ENCODE results near the gene ANKRD42. TPM values are rescaled to one million over a fixed set of nuclear protein-coding genes. Genes with fewer than 3 reads are reported as not detected.

ANKRD42 gene
- total and polyA plus RNA-seq, 2 donors, result 2.2 to 5.7 TPM

DNA sequence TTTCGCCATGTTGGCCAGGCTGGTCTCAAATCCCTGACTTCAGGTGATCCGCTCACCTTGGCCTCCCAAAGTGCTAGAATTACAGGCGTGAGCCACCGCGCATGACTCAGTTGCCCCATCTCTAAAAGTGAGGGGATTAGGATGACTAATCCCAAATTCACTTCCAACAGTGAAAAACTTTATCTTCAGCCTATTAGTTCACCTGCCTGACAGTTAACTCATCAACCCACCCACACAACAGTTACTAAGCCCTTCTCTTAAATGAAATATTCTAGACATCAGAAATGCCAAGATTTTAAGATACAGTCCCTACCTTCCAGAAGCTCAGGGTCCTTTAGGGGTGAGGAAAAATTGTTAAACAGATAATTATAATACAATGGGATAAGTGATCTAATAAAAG is 2.0 kb upstream of the ANKRD42 start:
- Histone ChIP-seq H3K4me3 (ENCODE audit: low read length in 2 of 2) (no peak overlapping the region), H3K9me3 (ENCODE audit: control insufficient read depth in 2 of 2, insufficient read depth in 1 of 2, low read length in 1 of 2) (no peaks in the 10 kb centered on the region), H3K4me1 (ENCODE audit: control insufficient read depth in 2 of 2, insufficient read depth in 2 of 2, low read length in 2 of 2) (peaks cover 11 to 13% of the 10 kb centered on the region in 2 donors), H3K27me3 (ENCODE audit: control insufficient read depth in 2 of 2, insufficient read depth in 1 of 2, low read length in 1 of 2) (no peaks in the 10 kb centered on the region), H3K27ac (ENCODE audit: low read depth in 1 of 2, low read length in 1 of 2) (no peak overlapping the region), H3K36me3 (ENCODE audit: control insufficient read depth in 2 of 2, insufficient read depth in 2 of 2, low read length in 1 of 2) (peaks cover 3 to 19% of the 10 kb centered on the region in 2 donors)
- 98% methylated on average over 5 of the region's 5 CpGs for WGBS
- no peak for DNase-seq (ENCODE audit: low read depth in 6 of 9, low spot score in 9 of 9)

DNA sequence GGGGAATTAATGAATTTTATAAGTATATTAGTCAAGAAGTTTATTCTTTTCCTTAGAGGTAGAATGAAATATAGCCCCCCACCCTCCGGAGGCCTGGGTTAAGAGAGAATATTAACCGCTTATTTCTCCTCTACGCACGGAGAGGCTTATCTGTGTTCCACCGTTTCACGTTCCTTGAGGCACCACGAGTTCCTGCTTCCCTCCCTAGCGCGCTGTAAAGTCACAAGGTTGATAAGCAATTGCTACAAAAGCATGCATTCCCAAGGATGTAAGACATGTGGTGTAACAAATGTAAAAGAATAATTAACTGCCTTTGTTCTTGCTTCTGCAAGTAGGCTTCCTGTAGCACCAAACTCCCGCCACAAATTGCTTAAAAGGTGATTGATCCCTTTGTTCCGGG is 1.5 kb upstream of the ANKRD42 start:
- no peaks in the 10 kb centered on the region for H3K27me3 ChIP-seq (ENCODE audit: control insufficient read depth in 2 of 2, insufficient read depth in 1 of 2, low read length in 1 of 2)
- no peak overlapping the region for H3K4me3 ChIP-seq (ENCODE audit: low read length in 2 of 2)
- H3K27ac ChIP-seq (ENCODE audit: low read depth in 1 of 2, low read length in 1 of 2), result no peak overlapping the region
- no peak for DNase-seq (ENCODE audit: low read depth in 6 of 9, low spot score in 9 of 9)
- WGBS, result 92% methylated on average over 11 of the region's 11 CpGs
- no peaks in the 10 kb centered on the region for H3K9me3 ChIP-seq (ENCODE audit: control insufficient read depth in 2 of 2, insufficient read depth in 1 of 2, low read length in 1 of 2)
- H3K4me1 ChIP-seq (ENCODE audit: control insufficient read depth in 2 of 2, insufficient read depth in 2 of 2, low read length in 2 of 2), result peaks cover 11 to 13% of the 10 kb centered on the region in 2 donors
- H3K36me3 ChIP-seq (ENCODE audit: control insufficient read depth in 2 of 2, insufficient read depth in 2 of 2, low read length in 1 of 2), result peaks cover 0 to 15% of the 10 kb centered on the region in 2 donors

- 34% methylated on average over 8 of the region's 8 CpGs for WGBS
- peak in 2 of 9 donors; percentile 4 to 11 for DNase-seq (ENCODE audit: low read depth in 6 of 9, low spot score in 9 of 9)
- Histone ChIP-seq H3K9me3 (ENCODE audit: control insufficient read depth in 2 of 2, insufficient read depth in 1 of 2, low read length in 1 of 2) (no peaks in the 10 kb centered on the region), H3K36me3 (ENCODE audit: control insufficient read depth in 2 of 2, insufficient read depth in 2 of 2, low read length in 1 of 2) (peaks cover 0 to 11% of the 10 kb centered on the region in 2 donors), H3K27ac (ENCODE audit: low read depth in 1 of 2, low read length in 1 of 2) (peak overlapping the region; percentile 57 to 83), H3K4me1 (ENCODE audit: control insufficient read depth in 2 of 2, insufficient read depth in 2 of 2, low read length in 2 of 2) (peaks cover 11 to 13% of the 10 kb centered on the region in 2 donors), H3K4me3 (ENCODE audit: low read length in 2 of 2) (peak overlapping the region; percentile 66 to 94), H3K27me3 (ENCODE audit: control insufficient read depth in 2 of 2, insufficient read depth in 1 of 2, low read length in 1 of 2) (no peaks in the 10 kb centered on the region)
Measured at GRCh38 chr11:83192606-83193245, 786 bp upstream of the ANKRD42 start.

GRCh38 chr11:83194281-83195142 is 1.0 kb downstream of the ANKRD42 start:
- H3K4me1 ChIP-seq (ENCODE audit: control insufficient read depth in 2 of 2, insufficient read depth in 2 of 2, low read length in 2 of 2), result peaks cover 11 to 13% of the 10 kb centered on the region in 2 donors
- H3K27me3 ChIP-seq (ENCODE audit: control insufficient read depth in 2 of 2, insufficient read depth in 1 of 2, low read length in 1 of 2), result no peaks in the 10 kb centered on the region
- WGBS, result 3% methylated on average over 35 of the region's 35 CpGs
- peaks cover 0 to 7% of the 10 kb centered on the region in 2 donors for H3K36me3 ChIP-seq (ENCODE audit: control insufficient read depth in 2 of 2, insufficient read depth in 2 of 2, low read length in 1 of 2)
- DNase-seq (ENCODE audit: low read depth in 6 of 9, low spot score in 9 of 9), result peak in 7 of 9 donors; percentile 9 to 61 (median 28)
- H3K4me3 ChIP-seq (ENCODE audit: low read length in 2 of 2), result peak overlapping the region; percentile 66 to 94
- no peaks in the 10 kb centered on the region for H3K9me3 ChIP-seq (ENCODE audit: control insufficient read depth in 2 of 2, insufficient read depth in 1 of 2, low read length in 1 of 2)
- H3K27ac ChIP-seq (ENCODE audit: low read depth in 1 of 2, low read length in 1 of 2), result peak overlapping the region; percentile 70 to 84

DNA sequence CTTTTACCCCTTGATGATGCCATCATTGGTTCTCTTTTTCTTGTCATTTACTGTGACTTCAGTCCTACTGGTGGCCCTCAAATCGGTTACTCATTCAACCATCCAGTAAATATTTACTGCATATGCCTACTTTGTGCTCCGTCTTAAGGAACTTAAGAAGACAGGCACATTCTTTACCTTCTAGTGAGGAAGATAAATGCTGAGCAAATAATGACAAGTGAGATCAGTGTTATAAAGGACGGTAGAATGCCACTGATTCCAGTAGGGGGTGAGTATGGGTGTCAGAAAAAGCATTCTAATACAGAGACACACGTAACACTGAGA is 1.6 kb downstream of the ANKRD42 start:
- peaks cover 0 to 3% of the 10 kb centered on the region in 2 donors for H3K36me3 ChIP-seq (ENCODE audit: control insufficient read depth in 2 of 2, insufficient read depth in 2 of 2, low read length in 1 of 2)
- no peak for DNase-seq (ENCODE audit: low read depth in 6 of 9, low spot score in 9 of 9)
- H3K4me3 ChIP-seq (ENCODE audit: low read length in 2 of 2), result peak overlapping the region in 1 of 2 donors; percentile 66
- no peaks in the 10 kb centered on the region for H3K27me3 ChIP-seq (ENCODE audit: control insufficient read depth in 2 of 2, insufficient read depth in 1 of 2, low read length in 1 of 2)
- peaks cover 11 to 13% of the 10 kb centered on the region in 2 donors for H3K4me1 ChIP-seq (ENCODE audit: control insufficient read depth in 2 of 2, insufficient read depth in 2 of 2, low read length in 2 of 2)
- 69% methylated on average over 4 of the region's 4 CpGs for WGBS
- H3K27ac ChIP-seq (ENCODE audit: low read depth in 1 of 2, low read length in 1 of 2), result no peak overlapping the region
- H3K9me3 ChIP-seq (ENCODE audit: control insufficient read depth in 2 of 2, insufficient read depth in 1 of 2, low read length in 1 of 2), result no peaks in the 10 kb centered on the region

DNA sequence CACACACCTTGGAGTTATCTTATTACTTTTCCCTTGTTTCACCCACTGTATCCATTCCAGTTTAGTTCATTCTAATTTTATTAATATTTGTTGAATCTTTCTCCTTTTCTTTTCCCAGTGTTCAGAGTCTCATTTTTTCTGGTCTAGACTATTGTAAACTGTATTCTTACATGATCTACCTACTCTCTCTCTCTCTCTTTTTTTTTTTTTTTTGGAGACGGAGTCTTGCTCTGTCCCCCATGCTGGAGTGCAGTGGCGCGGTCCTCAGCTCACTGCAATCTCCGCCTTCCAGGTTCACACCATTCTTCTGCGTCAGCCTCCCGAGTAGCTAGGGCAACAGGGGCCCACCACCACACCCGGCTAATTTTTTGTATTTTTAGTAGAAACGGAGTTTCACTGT is 2.1 kb downstream of the ANKRD42 start:
- Histone ChIP-seq H3K4me3 (ENCODE audit: low read length in 2 of 2) (no peak overlapping the region), H3K27me3 (ENCODE audit: control insufficient read depth in 2 of 2, insufficient read depth in 1 of 2, low read length in 1 of 2) (no peaks in the 10 kb centered on the region), H3K36me3 (ENCODE audit: control insufficient read depth in 2 of 2, insufficient read depth in 2 of 2, low read length in 1 of 2) (peaks cover 0 to 3% of the 10 kb centered on the region in 2 donors), H3K9me3 (ENCODE audit: control insufficient read depth in 2 of 2, insufficient read depth in 1 of 2, low read length in 1 of 2) (no peaks in the 10 kb centered on the region), H3K4me1 (ENCODE audit: control insufficient read depth in 2 of 2, insufficient read depth in 2 of 2, low read length in 2 of 2) (peaks cover 11 to 13% of the 10 kb centered on the region in 2 donors), H3K27ac (ENCODE audit: low read depth in 1 of 2, low read length in 1 of 2) (no peak overlapping the region)
- no peak for DNase-seq (ENCODE audit: low read depth in 6 of 9, low spot score in 9 of 9)
- WGBS, result over 99% methylated on average over 8 of the region's 8 CpGs

DNA sequence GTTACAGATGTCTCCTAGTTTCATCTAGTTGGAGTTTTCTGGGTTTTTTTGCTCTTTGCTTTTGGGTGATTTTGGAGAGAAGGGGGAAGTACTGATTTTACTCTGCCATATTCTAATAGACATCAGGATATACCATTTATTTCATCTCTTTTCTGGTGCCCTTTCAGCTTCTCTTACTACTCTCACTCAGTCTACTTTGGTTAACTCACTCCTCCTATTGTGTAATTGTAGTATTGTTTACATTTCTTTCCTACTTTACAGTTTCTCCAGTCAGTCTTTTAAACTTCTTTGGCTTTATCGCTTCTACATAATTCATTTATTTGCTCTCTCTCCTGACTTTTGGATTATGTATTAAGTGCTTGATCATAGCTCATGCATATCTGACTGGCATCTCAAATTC is 6.5 kb downstream of the ANKRD42 start:
- no peak overlapping the region for H3K4me3 ChIP-seq (ENCODE audit: low read length in 2 of 2)
- no peaks in the 10 kb centered on the region for H3K9me3 ChIP-seq (ENCODE audit: control insufficient read depth in 2 of 2, insufficient read depth in 1 of 2, low read length in 1 of 2)
- no peak overlapping the region for H3K27ac ChIP-seq (ENCODE audit: low read depth in 1 of 2, low read length in 1 of 2)
- no peak for DNase-seq (ENCODE audit: low read depth in 6 of 9, low spot score in 9 of 9)
- peaks cover 0 to 1% of the 10 kb centered on the region in 2 donors for H3K4me1 ChIP-seq (ENCODE audit: control insufficient read depth in 2 of 2, insufficient read depth in 2 of 2, low read length in 2 of 2)
- H3K36me3 ChIP-seq (ENCODE audit: control insufficient read depth in 2 of 2, insufficient read depth in 2 of 2, low read length in 1 of 2), result no peaks in the 10 kb centered on the region
- no peaks in the 10 kb centered on the region for H3K27me3 ChIP-seq (ENCODE audit: control insufficient read depth in 2 of 2, insufficient read depth in 1 of 2, low read length in 1 of 2)
- WGBS, result 98% methylated on average over 1 of the region's 1 CpG

DNA sequence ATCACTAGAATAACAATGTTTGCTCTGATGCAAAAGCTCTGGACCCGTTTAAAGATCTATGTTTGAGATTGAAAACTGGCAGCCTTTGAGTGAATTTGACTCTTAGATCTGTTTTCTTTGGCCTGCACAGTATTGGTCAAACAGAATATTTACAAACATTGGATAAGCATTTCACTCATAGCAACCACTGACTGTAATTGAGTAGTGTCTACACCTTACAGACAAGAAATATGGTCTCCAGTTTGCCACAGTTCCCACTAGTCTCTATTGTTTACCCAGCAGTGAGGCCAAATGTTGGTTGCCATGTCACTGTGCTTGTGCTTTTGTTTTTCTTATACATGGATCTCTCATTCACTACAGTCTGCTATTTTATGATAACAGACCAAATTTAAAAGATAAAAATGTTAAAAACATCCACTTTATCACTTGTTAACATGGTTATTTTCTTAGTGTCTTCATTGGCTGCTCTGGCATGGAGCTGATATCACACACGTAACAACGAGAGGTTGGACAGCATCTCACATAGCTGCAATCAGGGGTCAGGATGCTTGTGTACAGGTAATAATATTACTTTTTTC is 12.2 kb downstream of the ANKRD42 start:
- Histone ChIP-seq H3K36me3 (ENCODE audit: control insufficient read depth in 2 of 2, insufficient read depth in 2 of 2, low read length in 1 of 2) (no peaks in the 10 kb centered on the region), H3K4me1 (ENCODE audit: control insufficient read depth in 2 of 2, insufficient read depth in 2 of 2, low read length in 2 of 2) (no peaks in the 10 kb centered on the region), H3K4me3 (ENCODE audit: low read length in 2 of 2) (no peak overlapping the region), H3K27me3 (ENCODE audit: control insufficient read depth in 2 of 2, insufficient read depth in 1 of 2, low read length in 1 of 2) (no peaks in the 10 kb centered on the region), H3K9me3 (ENCODE audit: control insufficient read depth in 2 of 2, insufficient read depth in 1 of 2, low read length in 1 of 2) (no peaks in the 10 kb centered on the region), H3K27ac (ENCODE audit: low read depth in 1 of 2, low read length in 1 of 2) (no peak overlapping the region)
- WGBS, result 98% methylated on average over 3 of the region's 3 CpGs
- no peak for DNase-seq (ENCODE audit: low read depth in 6 of 9, low spot score in 9 of 9)

- no peaks in the 10 kb centered on the region for H3K4me1 ChIP-seq (ENCODE audit: control insufficient read depth in 2 of 2, insufficient read depth in 2 of 2, low read length in 2 of 2)
- H3K9me3 ChIP-seq (ENCODE audit: control insufficient read depth in 2 of 2, insufficient read depth in 1 of 2, low read length in 1 of 2), result no peaks in the 10 kb centered on the region
- no peak for DNase-seq (ENCODE audit: low read depth in 6 of 9, low spot score in 9 of 9)
- H3K27ac ChIP-seq (ENCODE audit: low read depth in 1 of 2, low read length in 1 of 2), result no peak overlapping the region
- no peaks in the 10 kb centered on the region for H3K27me3 ChIP-seq (ENCODE audit: control insufficient read depth in 2 of 2, insufficient read depth in 1 of 2, low read length in 1 of 2)
- 97% methylated on average over 1 of the region's 1 CpG for WGBS
- no peak overlapping the region for H3K4me3 ChIP-seq (ENCODE audit: low read length in 2 of 2)
- no peaks in the 10 kb centered on the region for H3K36me3 ChIP-seq (ENCODE audit: control insufficient read depth in 2 of 2, insufficient read depth in 2 of 2, low read length in 1 of 2)
Measured at GRCh38 chr11:83206221-83206620, 12.7 kb downstream of the ANKRD42 start.

All from thymus (tissue), 11 donors.